Measurements from ENCODE around the gene ZNF385A. TPM values are rescaled to one million over a fixed set of nuclear protein-coding genes. Genes with fewer than 3 reads are reported as not detected.

The ZNF385A gene
- total and polyA plus RNA-seq, 2 donors = 1.6 to 13.6 TPM

GRCh38 chr12:54418441-54419087 lies 34.0 kb upstream of the ZNF385A start:
- peak overlapping the region; percentile 61 to 86 for H3K27ac ChIP-seq (ENCODE audit: low read depth in 1 of 2, low read length in 1 of 2)
- peak in 1 of 9 donors; percentile 52 for DNase-seq (ENCODE audit: low read depth in 6 of 9, low spot score in 9 of 9)
- H3K4me1 ChIP-seq (ENCODE audit: control insufficient read depth in 2 of 2, insufficient read depth in 2 of 2, low read length in 2 of 2) = peaks cover 47 to 64% of the 10 kb centered on the region in 2 donors
- WGBS = under 1% methylated on average over 35 of the region's 35 CpGs
- peaks cover 0 to 14% of the 10 kb centered on the region in 2 donors for H3K27me3 ChIP-seq (ENCODE audit: control insufficient read depth in 2 of 2, insufficient read depth in 1 of 2, low read length in 1 of 2)
- H3K9me3 ChIP-seq (ENCODE audit: control insufficient read depth in 2 of 2, insufficient read depth in 1 of 2, low read length in 1 of 2) = no peaks in the 10 kb centered on the region
- H3K36me3 ChIP-seq (ENCODE audit: control insufficient read depth in 2 of 2, insufficient read depth in 2 of 2, low read length in 1 of 2) = peaks cover 0 to 3% of the 10 kb centered on the region in 2 donors
- H3K4me3 ChIP-seq (ENCODE audit: low read length in 2 of 2) = peak overlapping the region; percentile 81 to 88

- peak in 1 of 9 donors; percentile 51 for DNase-seq (ENCODE audit: low read depth in 6 of 9, low spot score in 9 of 9)
- H3K9me3 ChIP-seq (ENCODE audit: control insufficient read depth in 2 of 2, insufficient read depth in 1 of 2, low read length in 1 of 2) = no peaks in the 10 kb centered on the region
- H3K27me3 ChIP-seq (ENCODE audit: control insufficient read depth in 2 of 2, insufficient read depth in 1 of 2, low read length in 1 of 2) = peaks cover 0 to 14% of the 10 kb centered on the region in 2 donors
- peaks cover 0 to 3% of the 10 kb centered on the region in 2 donors for H3K36me3 ChIP-seq (ENCODE audit: control insufficient read depth in 2 of 2, insufficient read depth in 2 of 2, low read length in 1 of 2)
- peak overlapping the region; percentile 81 to 88 for H3K4me3 ChIP-seq (ENCODE audit: low read length in 2 of 2)
- WGBS = 4% methylated on average over 25 of the region's 25 CpGs
- peaks cover 53 to 71% of the 10 kb centered on the region in 2 donors for H3K4me1 ChIP-seq (ENCODE audit: control insufficient read depth in 2 of 2, insufficient read depth in 2 of 2, low read length in 2 of 2)
- H3K27ac ChIP-seq (ENCODE audit: low read depth in 1 of 2, low read length in 1 of 2) = peak overlapping the region; percentile 61 to 86
Observed at GRCh38 chr12:54417712-54418440, 33.3 kb upstream of the ZNF385A start.

- no peak for DNase-seq (ENCODE audit: low read depth in 6 of 9, low spot score in 9 of 9)
- H3K4me1 ChIP-seq (ENCODE audit: control insufficient read depth in 2 of 2, insufficient read depth in 2 of 2, low read length in 2 of 2) = peaks cover 63 to 80% of the 10 kb centered on the region in 2 donors
- H3K27ac ChIP-seq (ENCODE audit: low read depth in 1 of 2, low read length in 1 of 2) = peak overlapping the region; percentile 45 to 79
- peaks cover 0 to 4% of the 10 kb centered on the region in 2 donors for H3K9me3 ChIP-seq (ENCODE audit: control insufficient read depth in 2 of 2, insufficient read depth in 1 of 2, low read length in 1 of 2)
- WGBS = 48% methylated on average over 5 of the region's 5 CpGs
- H3K4me3 ChIP-seq (ENCODE audit: low read length in 2 of 2) = peak overlapping the region; percentile 81 to 88
- peaks cover 0 to 14% of the 10 kb centered on the region in 2 donors for H3K27me3 ChIP-seq (ENCODE audit: control insufficient read depth in 2 of 2, insufficient read depth in 1 of 2, low read length in 1 of 2)
- H3K36me3 ChIP-seq (ENCODE audit: control insufficient read depth in 2 of 2, insufficient read depth in 2 of 2, low read length in 1 of 2) = peaks cover 0 to 3% of the 10 kb centered on the region in 2 donors
Observed at GRCh38 chr12:54416687-54417603, 32.4 kb upstream of the ZNF385A start.

- peaks cover 62 to 82% of the 10 kb centered on the region in 2 donors for H3K4me1 ChIP-seq (ENCODE audit: control insufficient read depth in 2 of 2, insufficient read depth in 2 of 2, low read length in 2 of 2)
- H3K9me3 ChIP-seq (ENCODE audit: control insufficient read depth in 2 of 2, insufficient read depth in 1 of 2, low read length in 1 of 2) = peaks cover 0 to 4% of the 10 kb centered on the region in 2 donors
- peaks cover 3 to 5% of the 10 kb centered on the region in 2 donors for H3K36me3 ChIP-seq (ENCODE audit: control insufficient read depth in 2 of 2, insufficient read depth in 2 of 2, low read length in 1 of 2)
- peak in 1 of 9 donors; percentile 47 for DNase-seq (ENCODE audit: low read depth in 6 of 9, low spot score in 9 of 9)
- peak overlapping the region; percentile 77 to 78 for H3K27ac ChIP-seq (ENCODE audit: low read depth in 1 of 2, low read length in 1 of 2)
- H3K27me3 ChIP-seq (ENCODE audit: control insufficient read depth in 2 of 2, insufficient read depth in 1 of 2, low read length in 1 of 2) = peaks cover 0 to 14% of the 10 kb centered on the region in 2 donors
- WGBS = 55% methylated on average over 4 of the region's 4 CpGs
- H3K4me3 ChIP-seq (ENCODE audit: low read length in 2 of 2) = no peak overlapping the region
Observed at GRCh38 chr12:54415221-54415929, 30.8 kb upstream of the ZNF385A start.

- Histone ChIP-seq H3K4me3 (ENCODE audit: low read length in 2 of 2) (peak overlapping the region; percentile 26 to 28), H3K9me3 (ENCODE audit: control insufficient read depth in 2 of 2, insufficient read depth in 1 of 2, low read length in 1 of 2) (peaks cover 0 to 4% of the 10 kb centered on the region in 2 donors), H3K27ac (ENCODE audit: low read depth in 1 of 2, low read length in 1 of 2) (peak overlapping the region; percentile 88 to 91), H3K36me3 (ENCODE audit: control insufficient read depth in 2 of 2, insufficient read depth in 2 of 2, low read length in 1 of 2) (peaks cover 12 to 15% of the 10 kb centered on the region in 2 donors), H3K27me3 (ENCODE audit: control insufficient read depth in 2 of 2, insufficient read depth in 1 of 2, low read length in 1 of 2) (peaks cover 0 to under 1% of the 10 kb centered on the region in 2 donors), H3K4me1 (ENCODE audit: control insufficient read depth in 2 of 2, insufficient read depth in 2 of 2, low read length in 2 of 2) (peaks cover 52 to 70% of the 10 kb centered on the region in 2 donors)
- DNase-seq (ENCODE audit: low read depth in 6 of 9, low spot score in 9 of 9) = peak in 7 of 9 donors; percentile 54 to 91 (median 76)
- 32% methylated on average over 9 of the region's 9 CpGs for WGBS
Observed at GRCh38 chr12:54413284-54414190, 29.0 kb upstream of the ZNF385A start.

GRCh38 chr12:54412786-54413185 lies 28.3 kb upstream of the ZNF385A start:
- no peak for DNase-seq (ENCODE audit: low read depth in 6 of 9, low spot score in 9 of 9)
- peaks cover 15 to 20% of the 10 kb centered on the region in 2 donors for H3K36me3 ChIP-seq (ENCODE audit: control insufficient read depth in 2 of 2, insufficient read depth in 2 of 2, low read length in 1 of 2)
- WGBS = 59% methylated on average over 3 of the region's 3 CpGs

GRCh38 chr12:54412348-54412747 lies 27.8 kb upstream of the ZNF385A start:
- H3K4me3 ChIP-seq (ENCODE audit: low read length in 2 of 2) = peak overlapping the region in 1 of 2 donors; percentile 2
- no peak for DNase-seq (ENCODE audit: low read depth in 6 of 9, low spot score in 9 of 9)
- no peaks in the 10 kb centered on the region for H3K27me3 ChIP-seq (ENCODE audit: control insufficient read depth in 2 of 2, insufficient read depth in 1 of 2, low read length in 1 of 2)
- peak overlapping the region; percentile 88 to 91 for H3K27ac ChIP-seq (ENCODE audit: low read depth in 1 of 2, low read length in 1 of 2)
- 56% methylated on average over 4 of the region's 4 CpGs for WGBS
- H3K4me1 ChIP-seq (ENCODE audit: control insufficient read depth in 2 of 2, insufficient read depth in 2 of 2, low read length in 2 of 2) = peaks cover 47 to 61% of the 10 kb centered on the region in 2 donors
- H3K36me3 ChIP-seq (ENCODE audit: control insufficient read depth in 2 of 2, insufficient read depth in 2 of 2, low read length in 1 of 2) = peaks cover 17 to 24% of the 10 kb centered on the region in 2 donors
- H3K9me3 ChIP-seq (ENCODE audit: control insufficient read depth in 2 of 2, insufficient read depth in 1 of 2, low read length in 1 of 2) = peaks cover 0 to 4% of the 10 kb centered on the region in 2 donors

More at GRCh38 chr12:54412786-54413185, 28.3 kb upstream of the ZNF385A start:
- H3K4me3 ChIP-seq (ENCODE audit: low read length in 2 of 2) = peak overlapping the region; percentile 26 to 28
- H3K27ac ChIP-seq (ENCODE audit: low read depth in 1 of 2, low read length in 1 of 2) = peak overlapping the region; percentile 88 to 91
- H3K9me3 ChIP-seq (ENCODE audit: control insufficient read depth in 2 of 2, insufficient read depth in 1 of 2, low read length in 1 of 2) = peaks cover 0 to 4% of the 10 kb centered on the region in 2 donors
- no peaks in the 10 kb centered on the region for H3K27me3 ChIP-seq (ENCODE audit: control insufficient read depth in 2 of 2, insufficient read depth in 1 of 2, low read length in 1 of 2)
- H3K4me1 ChIP-seq (ENCODE audit: control insufficient read depth in 2 of 2, insufficient read depth in 2 of 2, low read length in 2 of 2) = peaks cover 51 to 66% of the 10 kb centered on the region in 2 donors

All from thymus (tissue), 11 donors.